Activated T-cell treated with anti-CD3 and anti-CD28 coated beads, Interleukin-2, amount 50 U/mL, for 48 hours (primary cell): ENCODE results near the gene RUNX2.

Experiments
- DNase-seq, 2 experiments: peaks; one replicate each; pipeline ENCODE4 v3.0.0-alpha.2; 2020

Gene RUNX2

GRCh38 chr6:45436544-45437438 is 108.7 kb downstream of the RUNX2 start:
- no peak for DNase-seq

- no peak for DNase-seq
These were observed 109.3 kb downstream of the RUNX2 start for GRCh38 chr6:45437439-45437815.

- DNase-seq = no peak
These were observed 110.0 kb downstream of the RUNX2 start for GRCh38 chr6:45438151-45438550.

- no peak for DNase-seq
These were observed 110.8 kb downstream of the RUNX2 start for GRCh38 chr6:45438849-45439406.

- DNase-seq = no peak
These were observed 111.3 kb downstream of the RUNX2 start for GRCh38 chr6:45439459-45439858.

DNA sequence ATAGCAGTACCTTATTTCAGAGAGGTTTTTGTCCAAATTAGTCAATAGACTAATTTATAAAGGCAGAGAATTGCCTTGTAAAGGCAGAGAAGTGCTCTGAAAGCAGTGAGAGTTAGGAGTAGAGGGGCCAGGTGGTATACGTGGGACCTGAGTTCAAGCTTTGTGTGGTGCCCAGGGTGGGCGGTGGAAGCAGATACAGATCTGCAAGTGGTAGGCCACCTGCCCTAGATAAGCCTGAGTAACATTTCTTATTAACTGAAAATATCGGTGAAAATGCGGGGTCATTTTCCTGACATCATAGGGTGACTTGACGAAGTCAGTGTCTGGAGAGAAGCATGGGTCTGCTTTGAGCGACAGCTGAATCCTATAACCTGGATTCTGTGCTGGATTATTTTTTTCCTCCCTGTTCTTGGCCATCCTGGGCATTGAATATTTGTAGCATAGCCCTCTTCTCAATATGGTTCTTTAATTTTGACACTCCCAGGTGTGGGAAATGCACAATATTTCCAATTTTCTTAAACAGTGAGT is 111.8 kb downstream of the RUNX2 start:
- DNase-seq = no peak

DNA sequence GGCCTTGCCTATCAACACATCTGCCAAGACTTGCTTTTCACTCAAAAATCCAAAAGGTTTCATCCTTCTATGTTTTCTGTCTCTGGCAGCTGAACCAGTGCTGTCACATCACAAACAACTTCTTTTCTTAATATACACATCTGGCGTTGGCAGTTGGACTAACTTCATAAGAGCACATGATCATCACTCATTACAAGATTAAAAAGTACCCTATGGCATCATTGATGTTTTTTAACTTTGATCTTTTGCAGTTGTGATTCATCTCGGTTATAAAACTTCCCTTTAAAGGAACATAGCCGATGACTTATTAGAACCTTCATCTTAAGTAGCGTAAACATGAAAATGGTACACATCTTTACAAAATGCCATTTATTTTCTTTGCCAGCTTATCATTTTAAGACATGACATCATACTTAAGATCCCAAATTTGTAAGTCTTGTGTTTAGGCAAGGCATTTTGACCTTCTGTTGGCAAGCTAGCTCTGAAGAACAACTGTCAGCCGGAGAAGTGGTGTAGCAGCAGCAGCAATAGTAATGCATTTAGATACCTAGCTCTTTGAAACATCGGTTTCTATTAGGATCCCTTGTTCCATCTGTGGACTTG is 113.8 kb downstream of the RUNX2 start:
- DNase-seq = no peak

GRCh38 chr6:45442716-45443115 is 114.6 kb downstream of the RUNX2 start:
- DNase-seq = no peak

DNA sequence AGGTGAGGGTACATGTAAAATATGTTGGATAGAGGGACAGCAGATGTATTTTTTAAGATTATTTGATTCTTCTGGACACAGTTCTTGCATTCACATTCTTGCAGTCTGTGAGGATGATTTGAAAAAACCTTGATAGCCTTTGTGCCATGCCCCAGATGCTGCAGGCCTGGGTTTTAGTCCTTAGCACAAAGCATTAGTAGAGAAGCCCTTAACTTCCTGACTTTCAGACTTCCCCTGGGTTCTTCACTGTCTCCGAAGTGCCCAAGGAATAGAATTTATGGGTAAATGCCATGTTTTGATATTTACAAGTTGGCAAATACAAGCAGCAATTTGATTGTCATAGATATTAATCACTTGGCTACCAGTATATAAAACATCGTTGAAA is 117.2 kb downstream of the RUNX2 start:
- no peak for DNase-seq

DNA sequence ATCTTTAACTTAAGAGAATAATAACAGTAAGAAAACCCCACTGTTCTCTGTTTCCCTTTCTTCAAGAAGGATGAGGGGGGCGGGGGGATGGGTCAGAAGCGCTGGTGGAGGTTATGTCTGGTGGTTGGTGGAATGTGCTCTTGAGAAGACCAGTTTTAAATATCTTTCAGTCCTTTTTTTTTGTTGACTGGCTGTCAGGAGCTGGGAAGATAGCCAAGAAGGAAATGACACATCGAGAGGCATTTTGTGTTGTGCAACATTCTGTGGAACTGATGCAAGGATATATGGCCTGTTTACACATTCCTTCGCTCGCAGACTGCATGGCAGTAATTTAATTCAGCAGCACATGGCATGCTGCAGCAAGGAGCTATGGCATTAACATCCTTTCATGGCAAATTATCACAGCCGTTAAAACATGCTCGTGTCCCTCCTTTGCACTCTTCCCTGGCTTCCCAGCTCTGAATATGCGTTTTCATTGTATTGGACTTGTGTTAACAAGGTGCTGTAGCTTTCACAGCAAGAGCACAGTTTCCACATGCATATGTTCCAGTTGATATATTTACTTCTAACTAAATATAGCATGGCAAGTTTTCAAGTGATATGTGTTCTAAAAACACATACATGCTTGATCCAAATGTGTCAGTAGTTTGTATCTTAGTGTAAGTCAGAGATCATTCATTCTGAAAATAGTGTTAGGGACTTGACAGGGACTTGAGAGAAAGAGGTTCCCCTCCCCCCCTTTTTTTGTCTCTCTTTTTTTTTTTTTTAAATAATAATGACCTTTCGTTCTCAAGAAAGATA is 117.8 kb downstream of the RUNX2 start:
- DNase-seq = peak; percentile 48 to 50

GRCh38 chr6:45447005-45447404 is 118.9 kb downstream of the RUNX2 start:
- no peak for DNase-seq

DNA sequence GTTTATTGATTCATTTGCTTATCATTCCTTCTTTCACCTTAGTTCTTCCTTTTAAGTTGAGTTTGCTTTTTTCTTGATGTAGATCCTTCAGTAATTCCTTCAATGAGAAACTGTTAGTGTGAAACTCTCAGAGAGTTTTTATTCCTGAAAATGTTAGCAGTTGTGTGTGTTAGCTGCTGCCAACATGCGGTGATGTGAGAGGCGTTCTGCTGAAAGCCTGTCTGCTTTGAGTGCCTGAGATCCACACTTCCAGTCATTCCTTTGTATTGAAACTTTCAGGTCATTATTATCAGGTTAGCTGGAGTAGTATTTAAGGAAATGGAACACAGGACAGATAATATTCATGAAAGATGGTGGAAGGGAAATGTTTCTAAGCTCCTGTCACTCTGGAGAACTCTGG is 119.6 kb downstream of the RUNX2 start:
- DNase-seq = no peak

DNA sequence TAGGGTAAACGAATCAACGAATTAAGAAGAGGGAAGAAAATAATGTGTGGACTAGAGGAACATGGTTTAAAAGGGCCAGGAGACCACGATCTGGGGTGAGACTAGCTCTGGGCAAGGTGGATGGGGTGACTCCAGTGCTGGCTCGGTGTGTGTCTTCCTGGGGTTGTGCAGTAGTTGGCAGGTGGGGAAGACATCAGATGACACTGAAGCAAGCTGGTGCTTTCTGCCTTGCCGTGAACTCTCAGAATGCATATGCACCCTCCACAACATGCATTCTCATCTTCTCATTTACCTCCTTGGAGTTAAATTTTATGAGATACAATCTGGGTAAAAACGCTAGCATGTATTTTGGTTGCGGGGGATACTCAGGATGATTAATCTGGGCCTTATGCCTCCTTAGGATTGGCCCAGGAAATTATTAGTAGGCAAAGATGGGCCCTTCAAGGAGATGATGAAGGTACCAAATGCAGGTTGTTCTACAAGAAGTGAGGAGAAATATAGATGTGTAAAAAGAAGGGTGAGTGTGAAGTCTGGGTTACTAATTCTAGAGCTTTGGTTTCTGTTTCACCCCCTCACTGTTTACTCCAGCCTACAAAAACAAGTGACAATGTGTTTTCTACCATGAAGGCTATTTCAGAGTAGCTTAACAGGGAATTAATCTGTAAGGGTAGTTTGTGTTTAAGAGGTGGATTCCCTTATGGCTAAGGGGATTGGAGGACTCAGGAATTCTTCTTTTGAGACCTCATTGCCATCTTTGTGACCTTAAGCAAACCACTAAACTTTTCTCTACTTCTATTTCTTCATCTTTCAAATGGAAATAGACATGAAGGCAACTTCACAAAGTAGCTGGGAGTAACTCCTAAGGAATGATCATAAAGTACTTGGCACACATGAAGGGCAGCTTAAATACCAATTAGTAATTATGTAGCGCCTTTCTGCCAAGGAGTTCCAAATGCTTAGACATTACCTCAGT is 120.6 kb downstream of the RUNX2 start:
- DNase-seq = no peak

- no peak for DNase-seq
These were observed 122.0 kb downstream of the RUNX2 start for GRCh38 chr6:45450132-45450531.

- no peak for DNase-seq
These were observed 122.7 kb downstream of the RUNX2 start for GRCh38 chr6:45450831-45451230.

DNA sequence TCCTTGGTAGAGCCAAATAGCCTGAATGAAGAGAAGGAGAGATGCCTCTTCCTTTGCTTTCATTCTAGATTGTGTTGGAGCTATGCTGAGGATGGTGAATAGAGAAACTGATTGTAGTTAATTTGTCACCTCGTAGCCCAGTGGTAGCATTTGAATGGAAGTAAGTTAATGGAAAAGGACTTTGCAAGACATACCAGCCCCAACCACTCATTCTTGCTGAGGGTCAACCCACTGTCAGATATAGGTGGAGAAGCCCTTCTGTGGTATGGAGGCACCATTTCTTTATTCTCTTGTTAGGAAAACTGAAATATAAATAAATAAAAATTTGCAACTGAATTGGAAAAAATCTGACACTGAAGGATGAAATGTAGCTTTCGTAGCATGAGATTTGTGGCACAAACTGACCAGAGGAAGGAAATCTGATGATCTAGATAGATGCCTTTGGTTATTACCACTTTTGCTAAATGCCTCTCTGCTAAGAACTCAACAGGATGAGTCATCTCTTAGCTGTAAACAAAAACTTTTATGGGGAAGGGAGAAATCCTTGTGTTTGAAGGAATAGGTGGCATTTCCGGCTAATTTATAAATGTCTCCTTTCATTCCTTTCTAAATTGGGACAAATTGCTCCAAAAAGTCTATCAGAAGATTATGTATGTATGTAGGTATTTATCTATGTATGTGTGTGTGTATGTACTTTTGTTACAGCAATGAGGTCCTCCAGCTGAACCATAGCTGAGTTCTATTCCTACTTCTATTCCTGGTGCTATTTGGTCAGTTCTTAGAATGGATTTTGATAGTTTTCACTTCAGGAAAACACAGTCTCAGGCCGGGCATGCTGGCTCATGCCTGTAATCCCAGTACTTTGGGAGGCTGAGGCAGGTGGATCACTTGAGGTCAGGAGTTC is 126.1 kb downstream of the RUNX2 start:
- DNase-seq = no peak

- no peak for DNase-seq
These were observed 127.3 kb downstream of the RUNX2 start for GRCh38 chr6:45455408-45455807.

GRCh38 chr6:45457141-45457540 is 129.0 kb downstream of the RUNX2 start:
- DNase-seq = no peak

DNA sequence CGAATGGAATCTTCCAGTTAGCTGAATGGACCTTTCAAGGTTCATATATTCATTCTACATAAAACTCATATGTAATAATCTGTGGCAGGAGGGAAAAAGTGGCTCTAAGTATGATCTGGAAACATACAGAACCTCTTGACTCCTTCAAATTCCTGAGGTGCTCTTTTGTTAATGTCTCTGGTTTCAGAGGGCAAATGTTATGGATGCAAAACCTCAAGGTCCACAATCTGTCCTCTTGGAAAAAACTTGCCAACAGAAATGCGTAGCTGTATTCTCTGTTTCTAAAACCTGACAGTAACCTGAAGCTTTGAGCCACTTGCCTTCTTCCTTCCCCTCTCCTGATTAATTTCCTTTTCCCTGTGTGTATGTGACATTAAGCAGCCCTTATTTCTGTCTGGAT is 130.5 kb downstream of the RUNX2 start:
- no peak for DNase-seq

DNA sequence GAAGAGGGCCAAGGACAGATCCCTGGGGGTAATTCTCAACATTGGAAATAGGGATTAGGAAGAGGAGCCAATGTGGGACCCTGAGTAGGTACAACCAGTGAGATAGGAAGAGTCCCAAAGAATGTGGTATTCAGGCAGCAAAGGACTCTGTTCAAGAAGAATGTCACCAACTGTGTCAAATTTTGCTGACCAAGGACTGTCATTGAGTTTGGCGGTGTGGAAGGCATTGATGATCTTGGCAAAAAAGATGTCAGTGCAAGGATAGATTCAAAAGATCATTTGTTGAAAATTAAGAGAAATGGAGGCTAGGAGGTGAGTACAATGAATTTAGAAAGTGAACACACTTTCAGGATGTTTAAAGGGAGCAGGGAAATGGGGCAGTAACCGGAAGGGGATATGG is 132.0 kb downstream of the RUNX2 start:
- DNase-seq = no peak

DNA sequence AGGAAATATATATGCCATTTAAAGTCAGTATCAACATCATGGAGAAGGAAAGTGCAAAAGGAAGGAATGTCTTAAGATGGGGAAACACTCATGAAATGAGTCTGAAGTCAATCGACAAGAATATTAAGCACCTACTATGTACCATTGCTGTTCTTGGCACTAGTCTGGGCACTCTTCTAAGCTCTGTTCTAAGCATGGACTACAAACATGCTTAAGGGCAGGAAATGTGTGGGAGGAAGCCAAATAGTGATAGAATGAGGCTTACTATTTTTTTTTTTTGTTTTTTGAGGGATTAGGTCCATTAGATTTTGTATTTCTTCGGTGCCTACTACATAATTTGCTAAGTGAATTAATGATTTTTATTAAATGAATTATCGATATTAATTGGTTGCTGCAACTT is 133.4 kb downstream of the RUNX2 start:
- no peak for DNase-seq
